Regular cardiac myocyte (primary cell): ENCODE data around the gene KIAA0040. TPM values are rescaled to one million over a fixed set of nuclear protein-coding genes. Genes with fewer than 3 reads are reported as not detected.

Source experiments
- total RNA-seq: library from RNA; depleted of rRNA; stranded (reverse); fragments of >200 nt; gene quantifications from 2 replicates; pipeline ENCODE4 v1.2.3, GENCODE V29; 2014

KIAA0040 gene
- 0.19 and 0.85 TPM in 2 replicates for total RNA-seq

GRCh38 chr1:175192630-175193526 lies at the start of gene KIAA0040:
Gene KIAA0040, minus strand, starts transcription at chr1:175192776. Its CDS starts 31,763 bp downstream, at chr1:175161013.

Other genes with a start within 250 kb of the KIAA0040 start
- gene CACYBP, start 192.8 kb downstream of the KIAA0040 start, total RNA-seq: 93.0 and 448 TPM in 2 replicates
- gene MRPS14, start 169.4 kb downstream of the KIAA0040 start, total RNA-seq: 21.1 and 22.4 TPM in 2 replicates
- not detected in 2 replicates for gene TNN, start 124.9 kb downstream of the KIAA0040 start, total RNA-seq